Calu3 (cell line): ENCODE measurements around the gene ZACN. TPM values are rescaled to one million over a fixed set of nuclear protein-coding genes. Genes with fewer than 3 reads are reported as not detected.
A peak's percentile ranks its signal among the peaks of the same experiment; 100 is the strongest.

Source experiments
- BruUV-seq: library from RNA; stranded (reverse); fragments of 400-500 nt; replicated peaks from 2 replicates; lab custom pipeline; 2021; lab: Mats Ljungman, UMichigan
- CTCF ChIA-PET: fragments of 300-600 bp; sonication (Branson Sonifier 250); formaldehyde crosslinking; loops from one replicate; lab custom pipeline; 2022; ENCODE audit warnings: antibody characterized with exemption; lab: Charles Lee
- DNase-seq: peaks from one replicate; pipeline ENCODE4 v3.0.0; 2022
- H3K27ac Mint-ChIP-seq: one replicate; pipeline ENCODE4 v1.8.0; 2022; ENCODE audit warnings: mixed read lengths; ENCODE audit not compliant: unreplicated experiment
- H3K27me3 Mint-ChIP-seq: one replicate; pipeline ENCODE4 v1.8.0; 2022; ENCODE audit warnings: mixed read lengths; ENCODE audit not compliant: unreplicated experiment
- H3K36me3 Mint-ChIP-seq: one replicate; pipeline ENCODE4 v1.8.0; 2022; ENCODE audit warnings: mild to moderate bottlenecking, moderate library complexity, mixed read lengths; ENCODE audit not compliant: insufficient read depth, unreplicated experiment
- H3K4me1 Mint-ChIP-seq: one replicate; pipeline ENCODE4 v1.8.0; 2022; ENCODE audit warnings: mild to moderate bottlenecking, low read depth, mixed read lengths; ENCODE audit not compliant: unreplicated experiment
- H3K4me3 Mint-ChIP-seq: one replicate; pipeline ENCODE4 v1.8.0; 2022; ENCODE audit warnings: mild to moderate bottlenecking, low read depth, moderate library complexity, mixed read lengths; ENCODE audit not compliant: unreplicated experiment
- H3K9me3 Mint-ChIP-seq: one replicate; pipeline ENCODE4 v1.8.0; 2022; ENCODE audit warnings: low read depth, mixed read lengths; ENCODE audit not compliant: unreplicated experiment
- intact Hi-C: fragments of 100-400 bp; cut with micrococcal nuclease; formaldehyde crosslinking; loops from one replicate; pipeline ENCODE4 v1.10.0; 2022; ENCODE audit not compliant: unreplicated experiment
- total RNA-seq: library from RNA; stranded (reverse); gene quantifications from 2 replicates; pipeline ENCODE4 v1.2.3, GENCODE V29; 2022
- TF ChIP-seq, protein P1 (sequence below): fragments of 200-600 bp; IDR thresholded peaks from one replicate; pipeline ENCODE4 v1.8.0; 2022; ENCODE audit warnings: antibody characterized with exemption; ENCODE audit not compliant: unreplicated experiment

The ZACN gene
- total RNA-seq, 1 experiment from 2014 or later: 0.17 TPM

GRCh38 chr17:76079956-76080767 is 1.2 kb downstream of the ZACN start:
- Mint-ChIP-seq H3K36me3 (peaks cover 51% of the 10 kb centered on the region), H3K4me1 (peaks cover 4% of the 10 kb centered on the region), H3K27me3 (peaks cover 46% of the 10 kb centered on the region), H3K4me3 (no peak overlapping the region), H3K9me3 (no peaks in the 10 kb centered on the region), H3K27ac (peak overlapping the region; percentile 14)
- no TSS peak for BruUV-seq
- CTCF ChIA-PET: interaction anchor here (1.6 kb wide), 1 partner anchor 66 kb away, joined by 6 read pairs; no protein-coding TSS in a partner anchor
- intact Hi-C loops: no loop called here
- TF ChIP-seq, protein P1, sequence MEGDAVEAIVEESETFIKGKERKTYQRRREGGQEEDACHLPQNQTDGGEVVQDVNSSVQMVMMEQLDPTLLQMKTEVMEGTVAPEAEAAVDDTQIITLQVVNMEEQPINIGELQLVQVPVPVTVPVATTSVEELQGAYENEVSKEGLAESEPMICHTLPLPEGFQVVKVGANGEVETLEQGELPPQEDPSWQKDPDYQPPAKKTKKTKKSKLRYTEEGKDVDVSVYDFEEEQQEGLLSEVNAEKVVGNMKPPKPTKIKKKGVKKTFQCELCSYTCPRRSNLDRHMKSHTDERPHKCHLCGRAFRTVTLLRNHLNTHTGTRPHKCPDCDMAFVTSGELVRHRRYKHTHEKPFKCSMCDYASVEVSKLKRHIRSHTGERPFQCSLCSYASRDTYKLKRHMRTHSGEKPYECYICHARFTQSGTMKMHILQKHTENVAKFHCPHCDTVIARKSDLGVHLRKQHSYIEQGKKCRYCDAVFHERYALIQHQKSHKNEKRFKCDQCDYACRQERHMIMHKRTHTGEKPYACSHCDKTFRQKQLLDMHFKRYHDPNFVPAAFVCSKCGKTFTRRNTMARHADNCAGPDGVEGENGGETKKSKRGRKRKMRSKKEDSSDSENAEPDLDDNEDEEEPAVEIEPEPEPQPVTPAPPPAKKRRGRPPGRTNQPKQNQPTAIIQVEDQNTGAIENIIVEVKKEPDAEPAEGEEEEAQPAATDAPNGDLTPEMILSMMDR: no peak
- DNase-seq: peak; percentile 28

- TF ChIP-seq, protein P1: no peak
- intact Hi-C loops: no loop called here
- Mint-ChIP-seq H3K9me3 (no peaks in the 10 kb centered on the region), H3K36me3 (peaks cover 51% of the 10 kb centered on the region), H3K4me3 (no peak overlapping the region), H3K4me1 (no peaks in the 10 kb centered on the region), H3K27ac (peak overlapping the region; percentile 14), H3K27me3 (peaks cover 40% of the 10 kb centered on the region)
- BruUV-seq: no TSS peak
- CTCF ChIA-PET: interaction anchor here (1.6 kb wide), 1 partner anchor 66 kb away, joined by 6 read pairs; no protein-coding TSS in a partner anchor
- DNase-seq: no peak
These were observed 1.8 kb downstream of the ZACN start for GRCh38 chr17:76080768-76081287.

DNA sequence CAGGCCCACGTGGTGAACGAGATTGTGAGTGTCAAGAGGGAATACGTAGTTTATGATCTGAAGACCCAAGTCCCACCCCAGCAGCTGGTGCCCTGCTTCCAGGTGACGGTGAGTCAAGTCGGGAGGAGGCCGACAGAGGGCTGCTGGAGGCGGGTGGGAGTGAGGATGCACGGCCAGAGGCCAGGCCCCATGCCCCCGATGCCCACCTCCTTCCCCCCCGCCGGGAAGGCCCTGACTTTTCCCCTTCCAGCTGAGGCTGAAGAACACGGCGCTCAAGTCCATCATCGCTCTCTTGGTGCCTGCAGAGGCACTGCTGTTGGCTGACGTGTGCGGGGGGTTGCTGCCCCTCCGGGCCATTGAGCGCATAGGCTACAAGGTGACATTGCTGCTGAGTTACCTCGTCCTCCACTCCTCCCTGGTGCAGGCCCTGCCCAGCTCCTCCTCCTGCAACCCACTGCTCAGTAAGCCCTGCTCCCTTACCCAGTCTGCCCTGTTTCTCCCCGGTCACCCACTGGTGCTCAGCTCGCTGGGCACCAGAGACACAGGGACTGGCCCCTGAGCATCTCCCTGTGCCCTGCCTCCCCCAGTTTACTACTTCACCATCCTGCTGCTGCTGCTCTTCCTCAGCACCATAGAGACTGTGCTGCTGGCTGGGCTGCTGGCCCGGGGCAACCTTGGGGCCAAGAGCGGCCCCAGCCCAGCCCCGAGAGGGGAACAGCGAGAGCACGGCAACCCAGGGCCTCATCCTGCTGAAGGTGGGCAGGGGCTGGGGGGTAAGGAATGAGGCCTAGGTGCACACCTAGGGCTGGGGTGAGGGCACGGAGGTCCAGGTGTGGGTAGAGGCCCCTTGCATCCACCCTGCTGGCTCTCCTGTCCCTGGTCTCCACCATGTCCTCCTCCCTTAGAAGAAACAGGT is 2.6 kb downstream of the ZACN start:
- Mint-ChIP-seq H3K4me1 (no peaks in the 10 kb centered on the region), H3K4me3 (no peak overlapping the region), H3K36me3 (peaks cover 51% of the 10 kb centered on the region), H3K27me3 (peaks cover 32% of the 10 kb centered on the region), H3K27ac (peak overlapping the region; percentile 14), H3K9me3 (no peaks in the 10 kb centered on the region)
- BruUV-seq: no TSS peak
- no peak for DNase-seq
- CTCF ChIA-PET: no interaction called here
- intact Hi-C loops: no loop called here
- TF ChIP-seq, protein P1: no peak
